HepG2 (cell line): ENCODE measurements around the gene C2orf42. TPM values are rescaled to one million over a fixed set of nuclear protein-coding genes. Genes with fewer than 3 reads are reported as not detected.

Source experiments
- AGO1 ChIP-seq: fragments of 200-400 bp; formaldehyde crosslinking; IDR thresholded peaks from 2 replicates; pipeline ENCODE4 v1.6.1; 2017; ENCODE audit warnings: mild to moderate bottlenecking, low read depth, low read length, moderate library complexity; ENCODE audit not compliant: poor library complexity, severe bottlenecking
- AKNA ChIP-seq: sonication (generic); formaldehyde crosslinking; IDR thresholded peaks from 2 replicates; pipeline ENCODE4 v1.4.0; 2020; ENCODE audit warnings: missing genetic modification reagents, borderline replicate concordance
- JDP2 ChIP-seq: sonication (generic); formaldehyde crosslinking; IDR thresholded peaks from 2 replicates; pipeline ENCODE4 v1.8.1; 2022; ENCODE audit warnings: missing genetic modification reagents, borderline replicate concordance
- SATB2 ChIP-seq: sonication (generic); formaldehyde crosslinking; IDR thresholded peaks from 2 replicates; pipeline ENCODE4 v1.5.0; 2020; ENCODE audit warnings: missing genetic modification reagents
- TMF1 ChIP-seq: sonication (generic); formaldehyde crosslinking; IDR thresholded peaks from 2 replicates; pipeline ENCODE4 v1.8.1; 2022; ENCODE audit warnings: low read depth, missing genetic modification reagents
- TP53 ChIP-seq: sonication (generic); formaldehyde crosslinking; conservative IDR thresholded peaks from 2 replicates; pipeline ENCODE4 v1.4.0; 2020; ENCODE audit warnings: missing genetic modification reagents
- ZBTB42 ChIP-seq: sonication (generic); formaldehyde crosslinking; IDR thresholded peaks from 2 replicates; pipeline ENCODE4 v1.5.0; 2020; ENCODE audit warnings: mild to moderate bottlenecking, missing genetic modification reagents
- ZNF275 ChIP-seq: sonication (generic); formaldehyde crosslinking; IDR thresholded peaks from 2 replicates; pipeline ENCODE4 v1.8.0; 2022; ENCODE audit warnings: missing genetic modification reagents, mild to moderate bottlenecking, inconsistent platforms, borderline replicate concordance
- ZNF597 ChIP-seq: sonication (generic); formaldehyde crosslinking; IDR thresholded peaks from 2 replicates; pipeline ENCODE4 v1.5.0; 2020; ENCODE audit warnings: missing genetic modification reagents
- ZNF772 ChIP-seq: sonication (generic); formaldehyde crosslinking; IDR thresholded peaks from 2 replicates; pipeline ENCODE4 v1.5.0; 2020; ENCODE audit warnings: mild to moderate bottlenecking, missing genetic modification reagents
- ZNF790 ChIP-seq: sonication (generic); formaldehyde crosslinking; IDR thresholded peaks from 2 replicates; pipeline ENCODE4 v1.8.0; 2022; ENCODE audit warnings: missing genetic modification reagents, mild to moderate bottlenecking, borderline replicate concordance
- polyA plus RNA-seq, 8 experiments: library from polyadenylated mRNA; depleted of rRNA in 3 of 8; stranded (reverse) in 7 of 8; unstranded in 1 of 8; fragments of >200 nt; fragmentation: Illumina TruSeq in 4 of 8; extraction: Trizol in 4 of 8; gene quantifications; 2 replicates each; pipeline versions ENCODE4 v1.2.1 to v1.2.3, GENCODE V29; 2011 to 2016; ENCODE audit warnings: low read depth in 4 of 8, missing spikeins in 1 of 8, mixed read lengths in 1 of 8; ENCODE audit not compliant: insufficient read depth in 1 of 8
- total RNA-seq, 5 experiments: library from RNA; depleted of rRNA; stranded (reverse); fragments of >200 nt; fragmentation: Illumina TruSeq; extraction: Trizol; gene quantifications; 2 replicates each; pipeline ENCODE4 v1.2.3, GENCODE V29; 2016; ENCODE audit warnings: low read depth in 1 of 5
- TF ChIP-seq, protein P1 (sequence below): sonication (generic); formaldehyde crosslinking; IDR thresholded peaks from 2 replicates; pipeline ENCODE4 v1.5.1; 2020; ENCODE audit warnings: mild to moderate bottlenecking, missing genetic modification reagents, moderate library complexity
- TF ChIP-seq, protein P2 (sequence below): sonication (generic); formaldehyde crosslinking; conservative IDR thresholded peaks from 2 replicates; pipeline ENCODE4 v1.4.0; 2020; ENCODE audit warnings: missing genetic modification reagents

The C2orf42 gene
- total and polyA plus RNA-seq, 2 of the 13 experiments (the other 11 are each of a cell fraction or from before 2014, with no cell fraction given): 9.3 to 9.9 TPM

DNA sequence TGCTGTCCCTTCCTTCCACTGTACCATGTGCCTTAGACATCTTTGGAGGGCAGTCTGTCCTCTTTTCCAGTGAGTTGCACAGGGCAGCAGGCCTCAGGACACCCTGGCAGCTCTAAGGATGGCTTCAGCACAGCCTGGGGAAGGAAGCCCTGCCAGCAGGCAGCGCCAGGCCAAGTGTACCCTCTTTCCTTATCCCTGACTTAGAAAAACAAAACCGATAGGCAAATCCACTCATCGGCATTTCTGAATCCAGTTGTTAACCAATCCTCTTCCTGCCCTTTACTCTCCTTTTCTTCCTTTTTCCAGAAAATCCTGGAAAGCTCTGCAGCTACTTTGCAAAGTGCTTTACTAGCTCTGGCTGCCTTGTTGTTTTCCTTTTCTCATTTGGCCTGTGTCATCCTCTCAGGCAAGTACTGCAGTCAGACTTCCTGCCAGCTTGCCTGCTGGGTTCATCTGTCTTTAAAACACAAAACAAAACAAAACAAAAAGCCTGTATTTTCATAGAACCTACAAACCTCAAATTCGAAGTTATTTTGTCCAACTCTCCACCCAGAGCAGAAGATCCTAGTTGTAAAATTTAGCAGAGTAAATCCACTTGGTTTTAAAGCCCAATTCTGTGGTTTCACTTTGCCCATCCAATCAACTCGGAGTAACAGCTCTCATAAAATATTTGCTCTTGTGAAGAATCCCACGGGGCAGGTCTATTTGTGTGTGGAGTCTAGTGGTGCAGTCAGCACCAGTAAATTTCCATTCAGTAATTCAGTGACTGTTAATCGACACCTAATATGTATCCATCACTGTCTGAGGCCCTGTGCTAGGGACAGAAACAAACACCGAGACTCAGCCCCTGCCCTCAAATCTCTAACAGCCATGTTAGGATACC lies 58.3 kb downstream of the C2orf42 start (continued):
- TF ChIP-seq AKNA (CRISPR knock-in tag): no peak
- TF ChIP-seq, protein P1, sequence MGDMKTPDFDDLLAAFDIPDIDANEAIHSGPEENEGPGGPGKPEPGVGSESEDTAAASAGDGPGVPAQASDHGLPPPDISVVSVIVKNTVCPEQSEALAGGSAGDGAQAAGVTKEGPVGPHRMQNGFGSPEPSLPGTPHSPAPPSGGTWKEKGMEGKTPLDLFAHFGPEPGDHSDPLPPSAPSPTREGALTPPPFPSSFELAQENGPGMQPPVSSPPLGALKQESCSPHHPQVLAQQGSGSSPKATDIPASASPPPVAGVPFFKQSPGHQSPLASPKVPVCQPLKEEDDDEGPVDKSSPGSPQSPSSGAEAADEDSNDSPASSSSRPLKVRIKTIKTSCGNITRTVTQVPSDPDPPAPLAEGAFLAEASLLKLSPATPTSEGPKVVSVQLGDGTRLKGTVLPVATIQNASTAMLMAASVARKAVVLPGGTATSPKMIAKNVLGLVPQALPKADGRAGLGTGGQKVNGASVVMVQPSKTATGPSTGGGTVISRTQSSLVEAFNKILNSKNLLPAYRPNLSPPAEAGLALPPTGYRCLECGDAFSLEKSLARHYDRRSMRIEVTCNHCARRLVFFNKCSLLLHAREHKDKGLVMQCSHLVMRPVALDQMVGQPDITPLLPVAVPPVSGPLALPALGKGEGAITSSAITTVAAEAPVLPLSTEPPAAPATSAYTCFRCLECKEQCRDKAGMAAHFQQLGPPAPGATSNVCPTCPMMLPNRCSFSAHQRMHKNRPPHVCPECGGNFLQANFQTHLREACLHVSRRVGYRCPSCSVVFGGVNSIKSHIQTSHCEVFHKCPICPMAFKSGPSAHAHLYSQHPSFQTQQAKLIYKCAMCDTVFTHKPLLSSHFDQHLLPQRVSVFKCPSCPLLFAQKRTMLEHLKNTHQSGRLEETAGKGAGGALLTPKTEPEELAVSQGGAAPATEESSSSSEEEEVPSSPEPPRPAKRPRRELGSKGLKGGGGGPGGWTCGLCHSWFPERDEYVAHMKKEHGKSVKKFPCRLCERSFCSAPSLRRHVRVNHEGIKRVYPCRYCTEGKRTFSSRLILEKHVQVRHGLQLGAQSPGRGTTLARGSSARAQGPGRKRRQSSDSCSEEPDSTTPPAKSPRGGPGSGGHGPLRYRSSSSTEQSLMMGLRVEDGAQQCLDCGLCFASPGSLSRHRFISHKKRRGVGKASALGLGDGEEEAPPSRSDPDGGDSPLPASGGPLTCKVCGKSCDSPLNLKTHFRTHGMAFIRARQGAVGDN (CRISPR knock-in tag): peak; percentile 80
- no peak for TF ChIP-seq AGO1
- TF ChIP-seq ZNF275 (CRISPR knock-in tag): no peak
- no peak for TF ChIP-seq JDP2 (CRISPR knock-in tag)
- TF ChIP-seq ZNF597 (CRISPR knock-in tag): no peak
- no peak for TF ChIP-seq ZNF790 (CRISPR knock-in tag)
- TF ChIP-seq, protein P2, sequence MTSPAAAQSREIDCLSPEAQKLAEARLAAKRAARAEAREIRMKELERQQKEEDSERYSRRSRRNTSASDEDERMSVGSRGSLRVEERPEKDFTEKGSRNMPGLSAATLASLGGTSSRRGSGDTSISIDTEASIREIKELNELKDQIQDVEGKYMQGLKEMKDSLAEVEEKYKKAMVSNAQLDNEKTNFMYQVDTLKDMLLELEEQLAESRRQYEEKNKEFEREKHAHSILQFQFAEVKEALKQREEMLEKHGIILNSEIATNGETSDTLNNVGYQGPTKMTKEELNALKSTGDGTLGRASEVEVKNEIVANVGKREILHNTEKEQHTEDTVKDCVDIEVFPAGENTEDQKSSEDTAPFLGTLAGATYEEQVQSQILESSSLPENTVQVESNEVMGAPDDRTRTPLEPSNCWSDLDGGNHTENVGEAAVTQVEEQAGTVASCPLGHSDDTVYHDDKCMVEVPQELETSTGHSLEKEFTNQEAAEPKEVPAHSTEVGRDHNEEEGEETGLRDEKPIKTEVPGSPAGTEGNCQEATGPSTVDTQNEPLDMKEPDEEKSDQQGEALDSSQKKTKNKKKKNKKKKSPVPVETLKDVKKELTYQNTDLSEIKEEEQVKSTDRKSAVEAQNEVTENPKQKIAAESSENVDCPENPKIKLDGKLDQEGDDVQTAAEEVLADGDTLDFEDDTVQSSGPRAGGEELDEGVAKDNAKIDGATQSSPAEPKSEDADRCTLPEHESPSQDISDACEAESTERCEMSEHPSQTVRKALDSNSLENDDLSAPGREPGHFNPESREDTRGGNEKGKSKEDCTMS (CRISPR knock-in tag): no peak; the same call in 1 of the 2 replicates
- no peak for TF ChIP-seq ZNF772 (CRISPR knock-in tag)
- no peak for TF ChIP-seq SATB2 (CRISPR knock-in tag)
- TF ChIP-seq TMF1: no peak
- TF ChIP-seq TP53: no peak
- TF ChIP-seq ZBTB42 (CRISPR knock-in tag): no peak
